ENCODE data around the gene C17orf67.
"Not testable (repeated sequence)": the region's sequence is repeated elsewhere in the genome, so short reads cannot be mapped to it uniquely, and the experiment has no call there.

C17orf67 gene

DNA sequence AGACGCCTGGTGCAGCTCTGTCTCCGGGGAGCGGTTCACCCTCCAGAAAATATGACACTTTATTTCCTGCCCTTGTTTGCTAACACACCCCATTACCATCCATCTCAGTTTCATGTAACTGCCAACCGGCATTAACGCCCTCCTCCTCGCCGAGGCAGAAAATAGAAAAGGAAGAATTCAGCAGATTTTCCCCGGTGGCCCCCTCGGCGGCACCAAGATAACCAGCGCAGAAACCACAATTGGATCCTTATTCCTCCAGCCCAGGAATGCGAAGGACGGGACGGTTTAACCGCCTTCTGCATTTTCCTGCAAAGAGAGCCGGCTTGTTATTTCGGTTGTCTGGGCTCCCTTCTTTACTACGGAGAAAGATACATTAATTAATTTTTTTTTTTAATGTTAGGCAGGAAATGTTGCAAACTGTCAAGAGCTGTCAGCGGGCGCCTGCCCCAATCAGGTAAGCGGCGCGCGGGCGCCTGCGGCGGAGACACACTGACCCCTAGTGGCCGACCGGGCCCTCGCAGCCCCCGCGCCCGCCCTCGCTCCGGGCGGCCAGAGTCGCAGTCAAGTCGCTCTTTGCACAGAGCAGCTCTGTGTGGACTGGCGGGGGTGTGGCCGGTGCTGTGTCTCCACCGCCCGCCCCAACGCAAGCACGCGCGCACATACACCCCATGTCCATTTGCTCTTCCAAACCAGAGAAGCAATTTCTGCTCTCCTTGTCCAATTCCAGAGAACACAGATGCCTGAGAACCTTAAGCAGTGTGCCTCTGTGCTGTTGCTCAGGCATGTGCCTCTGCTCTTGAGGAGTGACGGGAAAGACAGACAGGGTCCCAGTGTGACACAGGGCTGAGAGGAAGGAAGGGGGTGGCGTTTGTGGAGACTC lies 53.6 kb downstream of the C17orf67 start:
- H3K27ac ChIP-seq = no peak overlapping the region
- DNase-seq (ENCODE audit: low read depth, low spot score) = no peak

DNA sequence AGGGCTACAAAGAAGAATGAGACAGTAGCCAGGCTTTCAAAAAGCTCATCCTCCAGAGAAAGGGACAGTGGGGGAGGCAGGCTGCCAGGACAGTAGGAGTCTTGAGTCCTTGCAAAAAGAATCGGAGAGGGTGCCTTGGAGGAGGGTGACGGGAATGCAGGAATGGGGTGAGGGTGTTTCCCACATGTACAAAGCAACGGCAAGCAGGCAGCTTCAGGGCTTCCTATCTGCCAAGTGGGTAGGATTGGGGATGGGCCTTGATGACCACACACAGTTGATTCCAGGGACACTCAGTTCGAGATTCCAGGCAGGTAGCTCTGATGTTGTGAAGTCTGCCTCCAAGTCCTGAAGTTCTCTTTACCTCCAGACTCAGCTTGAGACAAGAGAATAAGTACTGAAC lies 54.4 kb downstream of the C17orf67 start:
- DNase-seq (ENCODE audit: low read depth, low spot score) = no peak
- no peak overlapping the region for H3K27ac ChIP-seq

DNA sequence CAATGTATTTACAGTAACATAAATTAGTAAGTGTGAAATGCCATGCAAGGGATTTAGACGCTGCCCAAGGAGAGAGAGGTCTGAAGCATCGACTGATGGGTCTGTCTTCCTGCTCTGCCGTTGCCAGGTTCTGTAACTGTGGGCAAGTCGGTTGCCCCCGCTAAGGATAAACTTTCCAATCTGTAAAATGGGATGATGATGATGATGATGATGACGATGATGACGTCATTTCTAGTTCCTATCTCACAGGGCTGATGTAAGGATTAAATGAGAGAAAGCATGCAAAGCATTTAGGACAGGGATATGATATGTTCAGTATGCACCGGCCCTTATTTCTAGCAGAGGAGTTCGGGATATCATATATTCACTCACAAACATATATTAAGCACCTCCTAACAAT lies 54.8 kb downstream of the C17orf67 start:
- no peak overlapping the region for H3K27ac ChIP-seq
- no peak for DNase-seq (ENCODE audit: low read depth, low spot score)

DNA sequence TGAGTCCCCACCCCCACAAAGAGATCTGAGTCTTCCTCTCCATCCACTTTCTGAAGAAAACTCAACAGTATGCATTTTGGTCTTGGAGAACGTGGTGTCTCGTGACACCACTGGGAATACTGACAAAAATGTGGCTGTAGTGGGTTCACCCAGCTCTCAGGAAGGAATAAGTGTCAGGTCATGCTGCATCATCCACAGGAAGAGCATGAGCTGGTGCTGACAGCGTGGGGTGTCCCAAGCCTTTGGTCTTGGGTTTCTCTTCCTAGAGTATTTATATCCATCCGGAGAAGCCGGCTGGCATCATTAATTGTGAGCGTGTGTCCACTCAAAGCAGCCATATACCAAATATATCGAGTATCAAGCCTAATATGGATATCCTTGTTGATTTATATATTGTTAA lies 55.9 kb downstream of the C17orf67 start:
- H3K27ac ChIP-seq = no peak overlapping the region
- DNase-seq (ENCODE audit: low read depth, low spot score) = no peak

DNA sequence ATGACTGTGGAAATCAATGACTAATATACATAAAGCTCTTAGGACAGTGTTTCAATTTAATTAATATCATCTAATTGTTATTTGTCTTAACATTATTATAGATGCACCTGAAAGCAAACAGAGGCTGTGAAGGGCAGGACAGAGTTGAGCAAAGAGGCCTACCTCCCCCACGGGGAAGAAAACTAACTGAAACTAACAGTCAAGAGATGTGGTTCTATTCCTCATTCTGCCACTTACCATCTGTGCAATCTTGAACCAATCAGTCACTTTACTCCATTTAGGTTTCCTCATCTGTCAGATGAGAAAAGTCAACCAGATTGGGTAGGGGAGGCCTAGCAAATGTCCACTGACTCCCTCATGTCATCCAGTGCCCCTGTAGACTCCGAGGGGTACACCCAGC lies 59.1 kb downstream of the C17orf67 start:
- no peak for DNase-seq (ENCODE audit: low read depth, low spot score)
- H3K27ac ChIP-seq = no peak overlapping the region

DNA sequence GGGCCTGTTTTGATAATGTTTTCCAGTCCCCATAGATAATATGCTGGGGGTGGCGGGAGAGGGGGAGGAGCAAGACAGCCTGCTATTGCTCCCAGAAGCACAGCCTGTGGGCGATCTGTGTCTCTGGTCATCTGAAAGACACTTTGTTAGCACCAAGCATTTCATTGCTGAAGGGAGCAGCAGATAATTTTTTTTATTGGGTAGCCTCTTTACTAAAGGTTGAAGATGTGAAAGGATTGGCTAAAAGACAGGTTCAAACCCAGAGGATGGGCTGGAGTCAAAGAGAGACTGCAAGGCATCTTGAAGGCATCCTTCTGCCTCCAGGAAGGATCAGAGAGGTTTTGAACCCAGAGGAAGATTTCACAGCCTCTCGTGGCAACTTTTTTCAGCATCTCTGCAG lies 60.6 kb downstream of the C17orf67 start:
- DNase-seq (ENCODE audit: low read depth, low spot score) = no peak
- no peak overlapping the region for H3K27ac ChIP-seq

DNA sequence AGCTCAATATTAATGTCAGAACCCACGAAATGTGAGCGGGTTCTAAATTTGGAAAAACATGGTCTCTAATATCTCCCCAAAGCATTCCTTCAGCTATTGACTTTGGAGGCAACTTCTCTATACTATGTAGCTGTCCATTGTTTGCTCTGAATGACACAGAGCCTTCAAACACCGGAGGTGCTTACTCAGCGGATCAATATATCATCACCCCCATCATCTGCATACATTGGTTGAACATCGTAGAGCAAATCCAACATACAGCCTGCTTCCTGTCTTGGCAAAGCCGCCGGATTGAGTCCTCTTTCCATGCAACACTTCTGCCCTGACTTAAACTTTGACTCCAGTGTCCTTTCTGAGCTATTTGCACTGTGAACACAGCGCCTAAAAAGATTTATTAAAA lies 61.3 kb downstream of the C17orf67 start:
- DNase-seq (ENCODE audit: low read depth, low spot score) = no peak
- no peak overlapping the region for H3K27ac ChIP-seq

DNA sequence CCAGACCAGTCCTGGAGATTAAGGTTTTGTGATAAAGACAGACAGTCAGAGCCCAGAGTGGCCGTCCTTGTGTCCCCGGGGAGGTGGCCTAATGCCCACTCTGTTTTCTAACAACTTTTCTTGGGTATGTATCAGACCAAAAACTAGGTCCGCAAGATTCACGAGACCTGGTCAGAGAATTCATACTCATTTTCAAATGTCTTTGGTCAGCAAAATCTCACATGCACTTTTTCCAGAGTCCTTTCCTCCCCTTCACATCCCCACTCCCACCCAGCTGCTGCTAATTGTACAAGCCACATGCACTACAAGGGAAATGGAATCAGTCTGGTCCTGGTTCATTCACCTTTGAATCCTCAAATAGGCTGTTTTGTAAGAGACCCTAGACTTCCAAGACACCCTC lies 61.7 kb downstream of the C17orf67 start:
- no peak overlapping the region for H3K27ac ChIP-seq
- DNase-seq (ENCODE audit: low read depth, low spot score) = no peak

DNA sequence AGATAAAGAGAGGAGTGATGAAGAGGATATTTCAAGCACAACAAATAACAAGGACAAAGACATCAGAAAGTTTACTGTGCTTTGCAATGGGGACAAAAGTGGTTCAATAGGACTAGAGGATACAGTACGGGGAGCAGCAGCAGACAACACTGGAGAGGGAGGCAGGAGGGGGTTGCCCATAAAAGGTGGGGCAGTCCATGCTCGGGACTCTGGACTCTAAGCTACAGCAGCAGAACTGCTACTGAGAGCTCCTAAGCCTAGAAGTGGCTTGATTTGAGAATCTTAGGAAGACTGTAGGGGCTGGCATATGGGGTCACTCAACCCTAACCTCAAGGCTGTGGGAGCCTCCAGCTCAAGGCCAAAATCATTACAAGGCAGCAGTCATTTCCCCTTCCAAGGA lies 62.2 kb downstream of the C17orf67 start:
- H3K27ac ChIP-seq = no peak overlapping the region
- no peak for DNase-seq (ENCODE audit: low read depth, low spot score)

DNA sequence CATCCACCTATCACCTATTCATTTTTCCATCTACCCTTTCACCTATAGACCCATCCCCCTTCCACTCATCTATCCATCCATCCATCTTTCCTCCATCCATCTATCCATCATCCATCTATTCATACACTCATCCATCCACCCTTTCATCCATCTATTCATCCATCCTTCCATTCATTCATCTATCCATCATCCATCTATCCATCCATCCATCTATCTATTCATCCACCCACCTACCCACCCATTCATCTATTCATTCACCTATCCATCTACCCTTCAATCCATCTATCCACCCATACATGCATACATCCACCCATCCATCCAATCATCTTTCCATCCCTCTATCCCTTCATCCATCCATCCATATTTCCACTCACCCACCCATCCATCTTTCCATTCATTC lies 63.3 kb downstream of the C17orf67 start:
- H3K27ac ChIP-seq = no peak overlapping the region
- DNase-seq (ENCODE audit: low read depth, low spot score) = no peak

DNA sequence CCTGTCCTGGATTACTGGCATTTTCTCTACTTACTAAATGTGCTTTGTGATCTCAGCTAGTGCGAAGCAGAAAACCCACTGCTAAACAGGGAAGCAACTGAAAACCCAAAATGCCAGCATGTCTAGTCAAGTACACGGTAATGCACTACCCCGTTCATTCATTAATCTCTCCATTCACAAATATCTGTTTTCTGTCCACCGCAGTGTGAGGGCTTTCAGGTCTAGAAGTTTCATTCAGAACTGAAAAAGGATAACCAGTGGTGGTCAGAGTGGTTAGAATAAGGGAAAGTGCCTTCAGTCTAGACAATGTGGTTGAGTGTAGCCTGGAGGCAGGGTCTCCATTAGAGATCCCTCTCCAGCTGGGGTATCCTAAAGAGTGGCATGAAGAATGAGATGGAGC lies 68.3 kb downstream of the C17orf67 start:
- no peak overlapping the region for H3K27ac ChIP-seq
- no peak for DNase-seq (ENCODE audit: low read depth, low spot score)

DNA sequence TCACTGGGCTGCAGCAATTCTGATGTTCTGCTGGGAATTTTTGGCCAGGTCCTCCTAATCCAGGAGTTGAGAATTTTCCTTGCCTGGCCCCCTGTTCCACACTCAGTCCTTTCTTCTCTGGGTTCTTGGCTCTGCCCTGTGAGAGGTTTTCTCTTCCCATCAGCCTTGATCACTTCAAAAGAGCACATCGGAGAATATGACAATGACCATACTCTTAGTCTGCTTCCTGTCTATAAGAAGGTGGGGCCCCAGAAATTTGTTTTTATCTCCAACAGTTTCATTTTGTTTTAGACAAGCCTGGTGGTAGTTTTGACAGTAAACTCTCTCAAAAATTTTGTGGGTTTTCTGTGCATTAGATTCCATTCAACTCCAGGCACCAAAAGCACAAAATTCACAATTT lies 70.7 kb downstream of the C17orf67 start:
- no peak for DNase-seq (ENCODE audit: low read depth, low spot score)
- H3K27ac ChIP-seq = no peak overlapping the region

DNA sequence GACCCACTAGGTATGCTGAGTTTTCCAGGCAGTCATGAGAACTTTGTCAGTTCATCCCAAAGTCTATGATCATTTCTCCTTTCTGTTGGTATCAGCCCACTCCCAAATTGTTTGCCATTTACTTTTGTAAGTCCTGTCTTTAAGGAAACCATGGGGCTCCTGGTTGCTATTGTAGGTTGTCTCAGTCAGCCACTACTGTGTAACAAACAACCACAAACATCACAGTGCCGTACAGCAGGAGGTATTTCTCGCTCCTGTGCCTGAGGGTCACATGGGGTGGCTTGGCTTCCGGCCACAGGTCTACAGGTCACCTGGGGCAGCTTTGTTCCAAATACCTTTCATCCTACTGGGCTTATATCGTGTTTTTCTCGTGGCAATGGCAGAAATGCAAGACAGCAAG lies 71.6 kb downstream of the C17orf67 start:
- no peak for DNase-seq (ENCODE audit: low read depth, low spot score)
- no peak overlapping the region for H3K27ac ChIP-seq

DNA sequence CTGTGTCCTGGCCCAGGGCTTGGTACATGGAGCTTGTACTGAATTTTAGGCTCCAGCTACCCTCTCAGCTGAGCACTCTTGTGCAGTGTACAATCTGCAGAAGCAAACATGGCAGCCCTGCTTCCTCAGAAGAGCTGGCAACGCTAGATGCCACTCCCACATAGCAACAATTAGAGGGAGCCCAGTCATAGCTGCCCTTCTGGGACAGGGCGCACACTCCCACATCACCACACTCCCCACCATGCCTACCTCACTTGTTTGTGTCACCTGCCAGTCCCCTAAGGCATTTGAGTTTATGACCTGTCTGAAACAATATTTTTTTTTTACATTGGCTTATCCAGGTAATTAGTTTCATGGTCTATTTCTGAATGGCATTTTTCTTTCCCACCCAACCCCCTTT lies 72.3 kb downstream of the C17orf67 start:
- no peak overlapping the region for H3K27ac ChIP-seq
- no peak for DNase-seq (ENCODE audit: low read depth, low spot score)

DNA sequence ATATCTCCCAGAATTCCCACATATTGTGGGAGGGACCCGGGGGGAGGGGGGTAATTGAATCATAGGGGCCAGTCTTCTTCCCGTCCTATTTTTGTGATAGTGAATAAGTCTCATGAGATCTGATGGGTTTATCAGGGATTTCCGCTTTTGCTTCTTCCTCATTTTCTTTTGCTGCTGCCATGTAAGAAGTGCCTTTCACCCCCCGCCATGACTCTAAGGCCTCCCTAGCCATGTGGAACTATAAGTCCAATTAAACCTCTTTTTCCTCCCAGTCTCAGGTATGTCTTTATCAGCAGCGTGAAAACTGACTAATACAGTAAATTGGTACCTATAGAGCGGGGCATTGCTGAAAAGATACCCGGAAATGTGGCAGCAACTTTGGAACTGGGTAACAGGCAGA lies 76.1 kb downstream of the C17orf67 start:
- not testable (repeated sequence) for DNase-seq (ENCODE audit: low read depth, low spot score)

DNA sequence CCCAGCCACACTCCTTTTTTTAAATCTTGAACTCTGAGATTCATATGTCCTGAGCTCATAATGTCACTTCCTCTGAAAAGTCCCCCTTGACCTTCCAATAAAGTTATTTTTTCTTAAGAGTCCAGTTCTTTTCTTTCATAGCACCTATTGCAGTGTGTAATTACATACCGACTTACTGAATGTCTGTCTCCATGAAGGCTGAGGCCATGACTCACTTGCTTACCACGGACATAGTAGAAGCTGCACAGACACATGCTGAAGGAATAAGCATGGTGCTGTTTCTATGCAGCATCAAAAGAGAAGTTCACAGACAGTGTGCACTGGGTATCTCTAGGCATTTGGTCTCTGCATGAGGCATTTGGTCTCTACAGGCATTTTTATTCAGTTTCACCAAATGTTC lies 77.2 kb downstream of the C17orf67 start:
- peak overlapping the region; percentile 46 for H3K27ac ChIP-seq
- DNase-seq (ENCODE audit: low read depth, low spot score) = peak; percentile 45

More for the DNA sequence above, 76.1 kb downstream of the C17orf67 start:
- not testable (repeated sequence) for H3K27ac ChIP-seq

DNA sequence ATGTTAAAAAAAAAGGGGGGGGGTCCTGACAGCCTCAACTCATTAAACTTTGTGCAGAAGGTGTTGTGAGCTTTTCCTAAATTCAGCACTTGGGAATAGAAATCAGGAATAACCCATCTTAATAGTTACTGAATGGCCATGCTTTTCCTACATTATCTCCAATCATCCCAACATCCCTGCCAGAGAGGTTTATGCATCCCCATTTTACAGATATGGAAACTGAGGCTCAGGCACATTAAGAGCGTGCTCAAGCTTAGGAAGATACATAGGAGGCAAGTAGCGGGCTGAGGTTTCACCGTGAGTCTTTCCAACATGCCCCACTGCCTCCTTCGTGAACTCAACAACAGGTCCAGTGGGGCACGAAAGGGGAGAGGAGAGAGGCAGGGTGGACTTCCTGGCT lies 78.4 kb downstream of the C17orf67 start:
- H3K27ac ChIP-seq = no peak overlapping the region
- no peak for DNase-seq (ENCODE audit: low read depth, low spot score)

DNA sequence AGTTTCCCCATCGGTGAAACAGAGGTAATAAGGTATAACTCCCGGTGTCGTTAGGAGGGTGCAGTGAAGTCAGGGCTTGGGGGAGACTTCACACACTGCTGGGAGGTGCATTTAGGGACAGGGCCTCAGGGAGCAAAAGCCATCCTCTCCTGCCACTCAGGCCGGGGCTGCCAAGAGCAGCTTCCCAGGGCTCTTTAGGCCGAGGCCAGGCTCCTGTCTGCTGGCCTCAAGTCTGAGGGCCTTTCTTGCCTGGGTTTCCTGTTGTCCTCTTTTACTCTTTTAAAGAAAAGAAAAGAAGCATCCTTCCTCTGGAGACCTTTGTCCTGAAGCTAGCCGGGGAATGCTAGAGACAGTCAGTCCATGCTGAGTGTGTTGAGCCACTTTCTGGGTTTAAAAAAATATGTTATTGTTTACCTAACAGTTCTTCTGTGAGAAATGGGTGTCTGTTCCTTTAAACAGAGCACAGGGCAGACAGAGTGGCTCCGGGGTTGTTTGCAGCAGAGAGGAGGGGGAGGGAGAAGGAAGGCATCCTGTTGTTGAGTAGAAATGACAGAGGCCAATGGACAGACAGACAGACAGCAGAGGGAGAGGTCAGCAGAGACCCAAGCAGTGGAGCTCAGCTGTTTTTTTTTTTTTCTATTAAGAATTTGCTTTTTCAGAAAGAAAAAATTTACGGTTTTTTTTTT lies 79.1 kb downstream of the C17orf67 start:
- no peak for DNase-seq (ENCODE audit: low read depth, low spot score)
- no peak overlapping the region for H3K27ac ChIP-seq

DNA sequence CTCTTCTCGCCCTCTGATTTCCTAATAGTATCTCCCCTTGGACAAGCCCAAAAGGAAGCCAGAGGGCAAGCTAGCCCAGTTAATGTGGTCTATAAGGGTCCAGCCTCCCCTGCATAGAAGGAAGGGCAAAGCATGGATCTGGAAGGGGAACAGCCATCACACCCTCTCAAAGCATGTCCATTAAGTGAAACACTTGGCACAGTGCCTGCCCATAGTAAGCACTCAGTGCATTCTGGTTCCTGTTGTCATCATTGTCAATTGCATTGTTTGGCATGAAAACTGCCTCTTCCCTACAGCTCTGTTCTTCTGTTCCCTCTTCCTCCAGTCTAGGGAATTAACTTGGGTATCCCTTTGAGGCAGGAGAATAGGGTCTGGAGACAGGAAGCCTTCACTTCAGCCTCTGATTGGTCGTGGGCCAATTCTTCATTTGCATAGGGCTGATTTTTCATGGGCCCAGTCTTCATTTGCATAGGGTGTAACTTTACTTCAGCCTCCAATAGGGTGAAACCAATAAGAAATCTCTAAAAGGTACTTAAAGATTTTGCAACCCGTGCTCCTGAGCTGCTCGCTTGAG lies 81.4 kb downstream of the C17orf67 start:
- DNase-seq (ENCODE audit: low read depth, low spot score) = no peak
- no peak overlapping the region for H3K27ac ChIP-seq

DNA sequence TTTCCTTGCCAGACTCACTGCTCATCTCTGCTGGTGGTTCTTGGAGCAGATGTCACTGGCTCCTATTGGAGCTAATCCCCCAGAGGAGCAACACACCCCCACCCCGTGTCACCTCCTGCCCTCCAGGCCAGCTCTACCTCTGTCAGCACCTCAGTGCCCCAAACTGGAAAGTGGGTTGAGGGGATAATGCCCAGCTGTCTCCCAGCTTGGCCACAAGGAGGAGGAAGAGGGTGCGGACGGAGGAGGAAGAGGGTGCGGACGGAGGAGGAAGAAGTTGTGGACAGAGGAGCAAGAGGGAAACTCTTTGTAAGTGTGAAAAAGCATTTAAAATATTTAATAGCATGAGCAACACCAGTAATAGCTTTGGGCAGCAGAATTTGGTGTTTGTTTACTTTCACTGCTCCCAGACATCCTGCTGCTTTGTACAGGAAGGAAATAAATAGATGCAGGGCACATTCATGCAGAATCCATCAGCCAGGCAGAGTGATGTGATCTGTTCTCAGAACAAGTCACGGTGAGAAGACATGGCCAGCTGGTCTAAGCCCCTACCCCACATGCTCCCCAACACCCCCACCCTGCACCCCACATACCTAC lies 82.5 kb downstream of the C17orf67 start:
- no peak for DNase-seq (ENCODE audit: low read depth, low spot score)
- no peak overlapping the region for H3K27ac ChIP-seq

DNA sequence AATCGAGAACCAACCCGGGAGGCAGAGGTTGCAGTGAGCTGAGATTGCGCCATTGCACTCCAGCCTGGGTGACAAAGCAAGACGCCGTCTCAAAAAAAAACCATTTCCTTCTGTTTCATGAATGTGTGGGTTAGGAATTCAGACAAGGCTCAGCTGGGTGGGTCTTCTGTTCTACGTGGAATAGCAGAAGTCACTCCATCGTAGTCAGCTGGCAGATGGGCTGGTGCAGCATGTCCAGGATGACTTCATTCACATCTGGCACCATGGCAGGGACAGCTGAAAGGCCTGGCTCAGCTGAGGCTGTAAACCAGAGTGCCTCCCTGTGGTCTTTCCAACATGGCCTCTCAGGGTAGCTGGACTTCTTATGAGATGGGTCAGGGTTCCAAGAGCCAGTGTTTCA lies 89.0 kb downstream of the C17orf67 start:
- no peak for DNase-seq (ENCODE audit: low read depth, low spot score)

More for the DNA sequence above, 89.0 kb downstream of the C17orf67 start:
- no peak overlapping the region for H3K27ac ChIP-seq
